HG02970 (cell line): Measurements from ENCODE around the gene LRRN3.

Experiments used
- ATAC-seq: cut with Tn5 transposase; IDR thresholded peaks from one replicate; pipeline ENCODE4 v1.9.1; 2021; ENCODE audit warnings: mild to moderate bottlenecking, moderate library complexity, moderate number of reproducible peaks; ENCODE audit not compliant: unreplicated experiment, low FRiP score

The LRRN3 gene

GRCh38 chr7:111159426-111159825, 68.5 kb downstream of the LRRN3 start:
- no peak for ATAC-seq

- no peak for ATAC-seq
Observed at GRCh38 chr7:111160297-111160696, 69.4 kb downstream of the LRRN3 start.

- ATAC-seq: no peak
Observed at GRCh38 chr7:111162692-111163091, 71.8 kb downstream of the LRRN3 start.

GRCh38 chr7:111164442-111164841, 73.5 kb downstream of the LRRN3 start:
- ATAC-seq: no peak

GRCh38 chr7:111168182-111168581, 77.3 kb downstream of the LRRN3 start:
- ATAC-seq: no peak

- no peak for ATAC-seq
Observed at GRCh38 chr7:111172564-111173257, 81.8 kb downstream of the LRRN3 start.

GRCh38 chr7:111173528-111173927, 82.6 kb downstream of the LRRN3 start:
- no peak for ATAC-seq

- no peak for ATAC-seq
Observed at GRCh38 chr7:111173990-111174389, 83.1 kb downstream of the LRRN3 start.

GRCh38 chr7:111174510-111174909, 83.6 kb downstream of the LRRN3 start:
- no peak for ATAC-seq
